SK-N-SH (cell line): ENCODE measurements around the gene RASL10B. TPM values are rescaled to one million over a fixed set of nuclear protein-coding genes. Genes with fewer than 3 reads are reported as not detected.

Experiments used
- CTCF ChIA-PET: fragments of 300-600, 350-600 bp; formaldehyde crosslinking; extraction: SDS; loops from one replicate; lab custom pipeline; 2021; lab: Yijun Ruan, JAX
- POLR2A ChIA-PET: fragments of 350-600 bp; sonication (Branson Sonifier 250); formaldehyde crosslinking; extraction: SDS; loops from one replicate; lab custom pipeline; 2020; ENCODE audit warnings: antibody characterized with exemption, inconsistent platforms; lab: Yijun Ruan, JAX
- DNase-seq: peaks from one replicate; pipeline ENCODE4 v3.0.0; 2012
- H2AFZ ChIP-seq: fragments of 200-600 bp; sonication (generic); 2 replicates; pipeline ENCODE4 v1.8.1; 2016; ENCODE audit warnings: antibody characterized with exemption, mild to moderate bottlenecking, low read depth
- H3F3A ChIP-seq: fragments of 200-600 bp; sonication (generic); replicated peaks from 2 replicates; pipeline ENCODE3; 2016; ENCODE audit warnings: antibody characterized with exemption, mild to moderate bottlenecking; ENCODE audit not compliant: insufficient read depth
- H3K27ac ChIP-seq, 2 experiments: fragments of 200-500 bp in 1 of 2; fragments of 200-600 bp in 1 of 2; sonication (Bioruptor generic) in 1 of 2; sonication (generic), shearing (Covaris generic) in 1 of 2; 2 replicates each; pipeline versions ENCODE4 v1.5.1 to v1.6.1; 2014 to 2016; ENCODE audit warnings: low read depth in 2 of 2, inconsistent platforms in 1 of 2, low read length in 1 of 2, mild to moderate bottlenecking in 1 of 2, mixed read lengths in 1 of 2
- H3K27me3 ChIP-seq: fragments of 200-600 bp; sonication (generic), shearing (Covaris generic); 2 replicates; pipeline ENCODE4 v1.6.1; 2016; ENCODE audit warnings: mixed run types; ENCODE audit not compliant: insufficient read depth
- H3K36me3 ChIP-seq, 2 experiments: fragments of 200-500 bp in 1 of 2; fragments of 200-600 bp in 1 of 2; sonication (Bioruptor generic) in 1 of 2; sonication (generic) in 1 of 2; replicated peaks in 1 of 2; 2 replicates each; pipeline versions ENCODE3 to v1.5.1; 2014 to 2016; ENCODE audit warnings: low read length in 1 of 2, mild to moderate bottlenecking in 1 of 2; ENCODE audit not compliant: insufficient read depth in 2 of 2, control insufficient read depth in 1 of 2
- H3K4me1 ChIP-seq, 2 experiments: fragments of 200-500 bp in 1 of 2; fragments of 200-600 bp in 1 of 2; sonication (Bioruptor generic) in 1 of 2; sonication (generic), shearing (Covaris generic) in 1 of 2; 2 replicates each; pipeline versions ENCODE4 v1.5.1 to v1.6.1; 2014 to 2016; ENCODE audit warnings: low read depth in 1 of 2, low read length in 1 of 2, mixed run types in 1 of 2; ENCODE audit not compliant: insufficient read depth in 2 of 2, control insufficient read depth in 1 of 2
- H3K4me2 ChIP-seq: fragments of 200-600 bp; sonication (generic), shearing (Covaris generic); 2 replicates; pipeline ENCODE4 v1.6.1; 2017; ENCODE audit warnings: mixed run types
- H3K4me3 ChIP-seq, 2 experiments: fragments of 200-500 bp in 1 of 2; fragments of 200-600 bp in 1 of 2; sonication (Bioruptor generic) in 1 of 2; sonication (generic), shearing (Covaris generic) in 1 of 2; 2 replicates each; pipeline versions ENCODE4 v1.5.1 to v1.8.1; 2014 to 2016; ENCODE audit warnings: low read depth in 2 of 2, inconsistent platforms in 1 of 2, low read length in 1 of 2, mild to moderate bottlenecking in 1 of 2, mixed read lengths in 1 of 2, moderate library complexity in 1 of 2
- H3K79me2 ChIP-seq: fragments of 200-600 bp; sonication (generic); 2 replicates; pipeline ENCODE4 v1.8.1; 2017; ENCODE audit warnings: mild to moderate bottlenecking; ENCODE audit not compliant: insufficient read depth
- H3K9ac ChIP-seq: fragments of 200-600 bp; sonication (generic); 2 replicates; pipeline ENCODE4 v1.6.1; 2017; ENCODE audit warnings: mixed run types
- H3K9me2 ChIP-seq: fragments of 200-600 bp; sonication (generic); 2 replicates; pipeline ENCODE4 v1.6.1; 2017; ENCODE audit warnings: mixed run types
- H3K9me3 ChIP-seq: fragments of 200-600 bp; sonication (generic); 2 replicates; pipeline ENCODE4 v1.6.1; 2017; ENCODE audit warnings: mixed run types, mild to moderate bottlenecking, moderate library complexity
- H4K20me1 ChIP-seq: fragments of 200-600 bp; sonication (generic); 2 replicates; pipeline ENCODE4 v1.6.1; 2017; ENCODE audit warnings: mild to moderate bottlenecking, mixed run types; ENCODE audit not compliant: insufficient read depth
- CHD2 ChIP-seq: fragments of 150-350 bp; IDR thresholded peaks from 2 replicates; pipeline ENCODE4 v1.6.1; 2018; ENCODE audit warnings: low read length; ENCODE audit not compliant: partially characterized antibody
- ELF1 ChIP-seq: IDR thresholded peaks from 2 replicates; pipeline ENCODE4 v1.4.0; 2012
- EP300 ChIP-seq, 2 experiments: IDR thresholded peaks; 2 replicates each; pipeline versions ENCODE4 v1.4.0 to v1.6.1; 2012; ENCODE audit warnings: borderline replicate concordance in 1 of 2, low read depth in 1 of 2, low read length in 1 of 2
- FOSL2 ChIP-seq: IDR thresholded peaks from 2 replicates; pipeline ENCODE4 v1.4.0; 2012; ENCODE audit warnings: low read depth, mild to moderate bottlenecking, moderate library complexity, borderline replicate concordance
- FOXJ3 ChIP-seq: sonication (generic); formaldehyde crosslinking; IDR thresholded peaks from 2 replicates; pipeline ENCODE4 v1.5.1; 2020; ENCODE audit warnings: mild to moderate bottlenecking, missing genetic modification reagents
- FOXM1 ChIP-seq: IDR thresholded peaks from 2 replicates; pipeline ENCODE4 v1.4.0; 2012; ENCODE audit warnings: low read depth, mild to moderate bottlenecking
- GABPA ChIP-seq: IDR thresholded peaks from 2 replicates; pipeline ENCODE4 v1.4.0; 2012; ENCODE audit warnings: low read depth, mild to moderate bottlenecking
- GATA2 ChIP-seq: sonication (generic); formaldehyde crosslinking; IDR thresholded peaks from 2 replicates; pipeline ENCODE4 v1.5.0; 2020; ENCODE audit warnings: mild to moderate bottlenecking, missing genetic modification reagents
- MXI1 ChIP-seq: IDR thresholded peaks from 2 replicates; pipeline ENCODE4 v1.6.1; 2012; ENCODE audit warnings: mild to moderate bottlenecking, low read depth, low read length, improper control_type of control experiment
- RCOR1 ChIP-seq: fragments of 150-350 bp; IDR thresholded peaks from 2 replicates; pipeline ENCODE4 v1.6.1; 2017; ENCODE audit warnings: antibody characterized with exemption, low read length
- RFX5 ChIP-seq: IDR thresholded peaks from 2 replicates; pipeline ENCODE4 v1.6.1; 2012; ENCODE audit warnings: mild to moderate bottlenecking, improper control_type of control experiment, low read length
- RXRA ChIP-seq: IDR thresholded peaks from 2 replicates; pipeline ENCODE4 v1.4.0; 2012; ENCODE audit warnings: low read depth, mild to moderate bottlenecking, borderline replicate concordance
- SIN3A ChIP-seq: IDR thresholded peaks from 2 replicates; pipeline ENCODE4 v1.6.1; 2012; ENCODE audit warnings: low read depth, mild to moderate bottlenecking, low read length, moderate library complexity, borderline replicate concordance
- SMC3 ChIP-seq: IDR thresholded peaks from 2 replicates; pipeline ENCODE4 v1.6.1; 2012; ENCODE audit warnings: low read depth, low read length, improper control_type of control experiment
- YY1 ChIP-seq: IDR thresholded peaks from 2 replicates; pipeline ENCODE4 v1.4.0; 2012; ENCODE audit warnings: low read depth, mild to moderate bottlenecking
- WGBS: methylation state at CpG from one replicate; pipeline ENCODE4 v1.1.6; 2017; ENCODE audit warnings: low lambda C conversion rate; 5-methylcytosine and 5-hydroxymethylcytosine counted together
- polyA plus RNA-seq, 3 experiments: library from polyadenylated mRNA; depleted of rRNA; stranded (reverse); fragments of >200 nt; gene quantifications; 2 replicates each; pipeline ENCODE4 v1.2.3, GENCODE V29; 2012
- TF ChIP-seq, protein P1 (sequence below): fragments of 150-350 bp; IDR thresholded peaks from 2 replicates; pipeline ENCODE4 v1.6.1; 2016; ENCODE audit warnings: mild to moderate bottlenecking, low read depth, low read length
- TF ChIP-seq, protein P2 (sequence below): IDR thresholded peaks from 2 replicates; pipeline ENCODE4 v1.4.0; 2012; ENCODE audit warnings: low read depth, borderline replicate concordance
- TF ChIP-seq, protein P3 (sequence below): IDR thresholded peaks from 2 replicates; pipeline ENCODE4; 2012
- TF ChIP-seq, protein P4 (sequence below): fragments of 150-350 bp; IDR thresholded peaks from 2 replicates; pipeline ENCODE4 v1.6.1; 2017; ENCODE audit warnings: antibody characterized with exemption, low read length, low read depth, borderline replicate concordance
- TF ChIP-seq, protein P5 (sequence below): IDR thresholded peaks from 2 replicates; pipeline ENCODE4 v1.4.0; 2012; ENCODE audit warnings: low read depth

Gene RASL10B
- polyA plus RNA-seq, 1 of the 3 experiments (the other 2 are of a cell fraction), result 4.2 TPM

DNA sequence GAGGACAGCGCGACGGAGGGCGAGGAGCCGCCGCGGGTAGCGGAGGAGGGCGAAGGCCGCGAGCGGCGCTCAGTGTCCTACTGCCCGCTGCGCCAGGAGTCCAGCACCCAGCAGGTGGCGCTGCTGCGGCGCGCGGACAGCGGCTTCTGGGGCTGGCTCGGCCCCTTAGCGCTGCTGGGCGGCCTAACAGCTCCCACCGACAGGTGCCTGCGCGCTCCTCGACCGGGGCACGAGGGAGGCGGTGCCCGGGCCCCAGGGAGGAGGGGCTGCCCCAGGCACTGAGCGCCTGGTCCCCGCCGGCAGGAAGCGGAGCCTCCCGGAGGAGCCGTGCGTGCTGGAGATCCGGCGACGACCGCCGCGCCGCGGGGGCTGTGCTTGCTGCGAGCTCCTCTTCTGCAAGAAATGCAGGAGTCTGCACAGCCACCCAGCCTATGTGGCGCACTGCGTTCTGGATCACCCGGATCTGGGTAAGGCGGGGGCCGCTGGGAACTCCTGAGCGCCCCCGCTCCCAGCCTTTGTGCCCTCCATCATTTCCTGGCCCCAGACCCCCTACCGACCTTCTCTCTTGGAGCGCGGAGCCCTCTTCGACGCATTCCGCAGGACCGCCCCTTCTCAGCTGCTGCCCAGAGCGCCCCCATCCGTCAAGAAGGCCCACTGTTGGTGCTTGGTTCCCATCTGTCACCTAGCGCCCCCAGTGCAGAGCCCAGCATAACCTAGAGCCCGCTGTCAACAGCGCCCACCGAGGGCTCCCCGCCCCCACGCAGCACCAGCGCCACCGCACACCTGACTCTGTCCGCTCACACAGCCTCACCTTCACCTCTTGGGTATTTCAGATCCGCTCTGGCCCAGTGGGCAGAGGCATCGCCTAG lies 32.9 kb downstream of the RASL10B start (continued):
- TF ChIP-seq, protein P1, sequence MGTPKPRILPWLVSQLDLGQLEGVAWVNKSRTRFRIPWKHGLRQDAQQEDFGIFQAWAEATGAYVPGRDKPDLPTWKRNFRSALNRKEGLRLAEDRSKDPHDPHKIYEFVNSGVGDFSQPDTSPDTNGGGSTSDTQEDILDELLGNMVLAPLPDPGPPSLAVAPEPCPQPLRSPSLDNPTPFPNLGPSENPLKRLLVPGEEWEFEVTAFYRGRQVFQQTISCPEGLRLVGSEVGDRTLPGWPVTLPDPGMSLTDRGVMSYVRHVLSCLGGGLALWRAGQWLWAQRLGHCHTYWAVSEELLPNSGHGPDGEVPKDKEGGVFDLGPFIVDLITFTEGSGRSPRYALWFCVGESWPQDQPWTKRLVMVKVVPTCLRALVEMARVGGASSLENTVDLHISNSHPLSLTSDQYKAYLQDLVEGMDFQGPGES, result no peak
- TF ChIP-seq FOXM1 (no peak), SIN3A (no peak; the same call in 1 of the 2 replicates)
- TF ChIP-seq, protein P2, sequence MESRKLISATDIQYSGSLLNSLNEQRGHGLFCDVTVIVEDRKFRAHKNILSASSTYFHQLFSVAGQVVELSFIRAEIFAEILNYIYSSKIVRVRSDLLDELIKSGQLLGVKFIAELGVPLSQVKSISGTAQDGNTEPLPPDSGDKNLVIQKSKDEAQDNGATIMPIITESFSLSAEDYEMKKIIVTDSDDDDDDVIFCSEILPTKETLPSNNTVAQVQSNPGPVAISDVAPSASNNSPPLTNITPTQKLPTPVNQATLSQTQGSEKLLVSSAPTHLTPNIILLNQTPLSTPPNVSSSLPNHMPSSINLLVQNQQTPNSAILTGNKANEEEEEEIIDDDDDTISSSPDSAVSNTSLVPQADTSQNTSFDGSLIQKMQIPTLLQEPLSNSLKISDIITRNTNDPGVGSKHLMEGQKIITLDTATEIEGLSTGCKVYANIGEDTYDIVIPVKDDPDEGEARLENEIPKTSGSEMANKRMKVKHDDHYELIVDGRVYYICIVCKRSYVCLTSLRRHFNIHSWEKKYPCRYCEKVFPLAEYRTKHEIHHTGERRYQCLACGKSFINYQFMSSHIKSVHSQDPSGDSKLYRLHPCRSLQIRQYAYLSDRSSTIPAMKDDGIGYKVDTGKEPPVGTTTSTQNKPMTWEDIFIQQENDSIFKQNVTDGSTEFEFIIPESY, result no peak

DNA sequence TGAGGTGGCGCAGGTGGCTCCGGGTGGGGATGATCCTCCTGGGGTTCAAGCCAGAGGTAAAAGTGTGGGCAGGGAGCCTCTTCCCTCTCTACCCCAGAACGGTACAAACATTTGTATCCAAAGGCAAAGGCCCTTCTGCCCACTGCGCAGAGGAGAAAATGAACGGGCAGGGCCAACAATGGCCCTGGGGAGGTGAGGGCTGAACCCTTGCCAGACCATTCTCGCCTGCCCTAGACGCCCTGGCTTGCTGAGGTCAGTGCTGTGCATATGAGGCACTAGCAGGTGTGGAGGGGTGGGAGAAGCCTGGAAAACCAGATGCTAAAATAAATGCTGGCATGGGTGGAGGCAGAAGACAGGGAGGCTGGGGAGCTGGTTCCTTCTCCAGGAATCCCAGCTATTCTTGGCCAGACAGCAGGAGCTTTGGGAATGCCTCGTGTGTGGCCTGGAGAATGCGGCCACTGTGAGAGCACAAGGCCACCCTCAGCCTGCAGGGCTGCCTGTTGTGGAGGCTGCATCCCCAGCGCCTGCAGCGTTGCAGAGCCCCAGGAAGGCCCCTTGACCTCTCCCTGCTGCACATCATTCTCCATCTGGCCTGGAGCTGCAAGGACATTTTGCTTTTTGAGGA lies 33.8 kb downstream of the RASL10B start:
- H3K27ac ChIP-seq, result peak overlapping the region in 1 of 2 experiments; percentile 19; a peak in 1 of 4 replicates
- ChIA-PET CTCF (interaction anchor here (0.8 to 31.2 kb wide), 20 partner anchors 12 to 186 kb away, joined by 3 to 809 read pairs (median 16); partner anchors contain the start of genes GAS2L2, MMP28, PEX12 and RASL10B), POLR2A (interaction anchor here (1.7 to 3.2 kb wide), 2 partner anchors 11 to 43 kb away, joined by 7 to 65 read pairs; partner anchors contain the start of gene TAF15)
- peaks cover 0 to 15% of the 10 kb centered on the region in 2 experiments; a peak in 1 of 4 replicates for H3K4me1 ChIP-seq
- no peaks in the 10 kb centered on the region for H3K79me2 ChIP-seq
- H3K4me2 ChIP-seq, result no peak overlapping the region
- no peaks in the 10 kb centered on the region for H3K27me3 ChIP-seq
- H3K9ac ChIP-seq, result no peak overlapping the region
- no peaks in the 10 kb centered on the region for H3K9me2 ChIP-seq
- H3F3A ChIP-seq, result no peaks in the 10 kb centered on the region
- DNase-seq, result peak; percentile 35
- H4K20me1 ChIP-seq, result no peaks in the 10 kb centered on the region
- H3K9me3 ChIP-seq, result no peaks in the 10 kb centered on the region
- H2AFZ ChIP-seq, result no peak overlapping the region
- WGBS, result 84% methylated on average over 10 of the region's 11 CpGs
- no peak overlapping the region for H3K4me3 ChIP-seq
- no peaks in the 10 kb centered on the region for H3K36me3 ChIP-seq
- TF ChIP-seq YY1, result no peak
- TF ChIP-seq, protein P3, sequence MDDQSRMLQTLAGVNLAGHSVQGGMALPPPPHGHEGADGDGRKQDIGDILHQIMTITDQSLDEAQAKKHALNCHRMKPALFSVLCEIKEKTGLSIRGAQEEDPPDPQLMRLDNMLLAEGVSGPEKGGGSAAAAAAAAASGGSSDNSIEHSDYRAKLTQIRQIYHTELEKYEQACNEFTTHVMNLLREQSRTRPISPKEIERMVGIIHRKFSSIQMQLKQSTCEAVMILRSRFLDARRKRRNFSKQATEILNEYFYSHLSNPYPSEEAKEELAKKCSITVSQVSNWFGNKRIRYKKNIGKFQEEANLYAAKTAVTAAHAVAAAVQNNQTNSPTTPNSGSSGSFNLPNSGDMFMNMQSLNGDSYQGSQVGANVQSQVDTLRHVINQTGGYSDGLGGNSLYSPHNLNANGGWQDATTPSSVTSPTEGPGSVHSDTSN, result no peak
- no peak for TF ChIP-seq RFX5
- no peak for TF ChIP-seq RXRA
- no peak for TF ChIP-seq RCOR1
- no peak for TF ChIP-seq FOSL2
- TF ChIP-seq, protein P4, sequence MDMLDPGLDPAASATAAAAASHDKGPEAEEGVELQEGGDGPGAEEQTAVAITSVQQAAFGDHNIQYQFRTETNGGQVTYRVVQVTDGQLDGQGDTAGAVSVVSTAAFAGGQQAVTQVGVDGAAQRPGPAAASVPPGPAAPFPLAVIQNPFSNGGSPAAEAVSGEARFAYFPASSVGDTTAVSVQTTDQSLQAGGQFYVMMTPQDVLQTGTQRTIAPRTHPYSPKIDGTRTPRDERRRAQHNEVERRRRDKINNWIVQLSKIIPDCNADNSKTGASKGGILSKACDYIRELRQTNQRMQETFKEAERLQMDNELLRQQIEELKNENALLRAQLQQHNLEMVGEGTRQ, result no peak
- TF ChIP-seq FOXJ3 (CRISPR knock-in tag), result no peak
- no peak for TF ChIP-seq MXI1
- TF ChIP-seq GATA2, result no peak
- TF ChIP-seq EP300 (IDR thresholded peaks at IDR 0.05; ENCODE audit: borderline replicate concordance in 1 of 2, low read depth in 1 of 2, low read length in 1 of 2), result no peak
- TF ChIP-seq, protein P5, sequence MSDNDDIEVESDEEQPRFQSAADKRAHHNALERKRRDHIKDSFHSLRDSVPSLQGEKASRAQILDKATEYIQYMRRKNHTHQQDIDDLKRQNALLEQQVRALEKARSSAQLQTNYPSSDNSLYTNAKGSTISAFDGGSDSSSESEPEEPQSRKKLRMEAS, result no peak
- no peak for TF ChIP-seq CHD2
- TF ChIP-seq GABPA, result no peak
- no peak for TF ChIP-seq SIN3A
- no peak for TF ChIP-seq SMC3
- TF ChIP-seq ELF1, result no peak
